NCI-H1417 (cell line): ENCODE data around the gene EXOC2.
"Not testable (repeated sequence)": the region's sequence is repeated elsewhere in the genome, so short reads cannot be mapped to it uniquely, and the experiment has no call there.

Source experiments
- DNase-seq, 3 experiments: peaks; one replicate each; lab custom pipeline; 2025; lab: John Stamatoyannopoulos, UW

EXOC2 gene

GRCh38 chr6:709471-710056 is 16.6 kb upstream of the EXOC2 start:
- DNase-seq, result peak in 1 of 3 experiments; percentile 27

- peak in 1 of 3 experiments; percentile 34 for DNase-seq
Measured at GRCh38 chr6:708237-708598, 15.3 kb upstream of the EXOC2 start.

- peak in 1 of 3 experiments; percentile 31 for DNase-seq
Measured at GRCh38 chr6:707576-708236, 14.8 kb upstream of the EXOC2 start.

GRCh38 chr6:706819-707381 is 14.0 kb upstream of the EXOC2 start:
- peak in 1 of 3 experiments; percentile 26 for DNase-seq

- no peak for DNase-seq
Measured at GRCh38 chr6:706146-706545, 13.2 kb upstream of the EXOC2 start.

- peak in 2 of 3 experiments; percentile 46 to 80 for DNase-seq
Measured at GRCh38 chr6:705047-705446, 12.1 kb upstream of the EXOC2 start.

- DNase-seq, result peak in 2 of 3 experiments; percentile 49 to 70
Measured at GRCh38 chr6:704046-704445, 11.1 kb upstream of the EXOC2 start.

- DNase-seq, result peak in 1 of 3 experiments; percentile 52
Measured at GRCh38 chr6:703552-703951, 10.6 kb upstream of the EXOC2 start.

- peak in 1 of 3 experiments; percentile 5 for DNase-seq
Measured at GRCh38 chr6:701700-702479, 9.0 kb upstream of the EXOC2 start.

GRCh38 chr6:701215-701614 is 8.3 kb upstream of the EXOC2 start:
- DNase-seq, result peak in 1 of 3 experiments; percentile 23

GRCh38 chr6:700490-700889 is 7.6 kb upstream of the EXOC2 start:
- DNase-seq, result no peak

- peak in 1 of 3 experiments; percentile 40 for DNase-seq
Measured at GRCh38 chr6:699319-699718, 6.4 kb upstream of the EXOC2 start.

- not testable (repeated sequence) for DNase-seq
Measured at GRCh38 chr6:694431-695126, 1.6 kb upstream of the EXOC2 start.

- no peak for DNase-seq
Measured at GRCh38 chr6:693723-694009, 727 bp upstream of the EXOC2 start.

- peak; percentile 47 to 84 (median 83) for DNase-seq
Measured at GRCh38 chr6:692356-692851, 535 bp downstream of the EXOC2 start.

GRCh38 chr6:689223-689622 is 3.7 kb downstream of the EXOC2 start:
- no peak for DNase-seq

- DNase-seq, result peak in 2 of 3 experiments; percentile 14 to 21
Measured at GRCh38 chr6:686497-686896, 6.4 kb downstream of the EXOC2 start.

GRCh38 chr6:684831-685636 is 7.9 kb downstream of the EXOC2 start:
- peak in 1 of 3 experiments; percentile 17 for DNase-seq

- peak; percentile 84 to 96 (median 90) for DNase-seq
Measured at GRCh38 chr6:683742-684440, 9.0 kb downstream of the EXOC2 start.

GRCh38 chr6:680666-681340 is 12.1 kb downstream of the EXOC2 start:
- DNase-seq, result peak in 2 of 3 experiments; percentile 22 to 70
